Measurements from ENCODE around the gene ARHGEF9.
"Not testable (repeated sequence)": the region's sequence is repeated elsewhere in the genome, so short reads cannot be mapped to it uniquely, and the experiment has no call there.

Gene ARHGEF9

GRCh38 chrX:63661676-63662075, 123.3 kb downstream of the ARHGEF9 start:
- no peak for DNase-seq (ENCODE audit: low read depth in 2 of 2)

GRCh38 chrX:63658920-63659319, 126.1 kb downstream of the ARHGEF9 start:
- DNase-seq (ENCODE audit: low read depth in 2 of 2) = no peak

GRCh38 chrX:63657821-63658220, 127.2 kb downstream of the ARHGEF9 start:
- DNase-seq (ENCODE audit: low read depth in 2 of 2) = no peak

GRCh38 chrX:63656871-63657580, 128.0 kb downstream of the ARHGEF9 start:
- DNase-seq (ENCODE audit: low read depth in 2 of 2) = no peak

- DNase-seq (ENCODE audit: low read depth in 2 of 2) = no peak
Measured at GRCh38 chrX:63652086-63652765, 132.8 kb downstream of the ARHGEF9 start.

GRCh38 chrX:63645748-63646147, 139.3 kb downstream of the ARHGEF9 start:
- DNase-seq (ENCODE audit: low read depth in 2 of 2) = not testable (repeated sequence)

GRCh38 chrX:63635750-63636149, 149.3 kb downstream of the ARHGEF9 start:
- no peak for DNase-seq (ENCODE audit: low read depth in 2 of 2)

GRCh38 chrX:63613531-63614028, 171.4 kb downstream of the ARHGEF9 start:
- DNase-seq (ENCODE audit: low read depth in 2 of 2) = no peak

GRCh38 chrX:63585936-63586335, 199.1 kb downstream of the ARHGEF9 start:
- no peak for DNase-seq (ENCODE audit: low read depth in 2 of 2)
